DND-41 (cell line): ENCODE measurements around the gene CD1D.

ENCODE experiments used
- ATAC-seq: fragments of 200-7000 bp; cut with Tn5 transposase; 3 replicates; pipeline ENCODE4 v1.9.1; 2021; ENCODE audit warnings: low read depth; ENCODE audit not compliant: insufficient read depth
- DNase-seq: peaks from one replicate; pipeline ENCODE4 v3.0.0-alpha.2; 2020
- H2AFZ ChIP-seq: 2 replicates; pipeline ENCODE4 v1.6.0; 2012; ENCODE audit warnings: low read depth, low read length
- H3K27ac ChIP-seq: 2 replicates; pipeline ENCODE4 v1.5.1; 2012; ENCODE audit warnings: low read length, inconsistent platforms
- H3K27me3 ChIP-seq: fragments of 200-600 bp; sonication (generic); 2 replicates; pipeline ENCODE4 v1.6.0; 2012; ENCODE audit warnings: low read length, mild to moderate bottlenecking, inconsistent platforms; ENCODE audit not compliant: insufficient read depth, poor library complexity
- H3K36me3 ChIP-seq: 2 replicates; pipeline ENCODE4 v1.5.1; 2012; ENCODE audit warnings: low read length, inconsistent platforms; ENCODE audit not compliant: insufficient read depth
- H3K4me1 ChIP-seq: 2 replicates; pipeline ENCODE4 v1.5.1; 2012; ENCODE audit warnings: mild to moderate bottlenecking, low read length; ENCODE audit not compliant: insufficient read depth
- H3K4me2 ChIP-seq: 2 replicates; pipeline ENCODE4 v1.6.0; 2012; ENCODE audit warnings: mild to moderate bottlenecking, moderate library complexity, low read length, inconsistent platforms; ENCODE audit not compliant: insufficient read depth
- H3K4me3 ChIP-seq, 2 experiments: fragments of 200-600 bp in 1 of 2; shearing (Covaris generic) in 1 of 2; 2 replicates each; pipeline ENCODE4 v1.5.1; 2012 to 2016; ENCODE audit warnings: inconsistent platforms in 2 of 2, low read length in 2 of 2, mild to moderate bottlenecking in 2 of 2, low read depth in 1 of 2, moderate library complexity in 1 of 2
- H3K79me2 ChIP-seq: 2 replicates; pipeline ENCODE4 v1.6.0; 2012; ENCODE audit warnings: low read length, inconsistent platforms; ENCODE audit not compliant: insufficient read depth
- H3K9ac ChIP-seq: 2 replicates; pipeline ENCODE4 v1.6.0; 2012; ENCODE audit warnings: low read depth, mild to moderate bottlenecking, inconsistent platforms, low read length, moderate library complexity
- H3K9me3 ChIP-seq: 2 replicates; pipeline ENCODE4 v1.5.1; 2012; ENCODE audit warnings: low read length, moderate library complexity, mild to moderate bottlenecking, inconsistent platforms; ENCODE audit not compliant: insufficient read depth, severe bottlenecking
- H4K20me1 ChIP-seq: 2 replicates; pipeline ENCODE4 v1.6.0; 2012; ENCODE audit warnings: low read length; ENCODE audit not compliant: insufficient read depth
- CTCF ChIP-seq: IDR thresholded peaks from 2 replicates; pipeline ENCODE4 v1.5.1; 2012; ENCODE audit warnings: borderline replicate concordance, low read length, moderate library complexity, mild to moderate bottlenecking; ENCODE audit not compliant: poor library complexity, severe bottlenecking; ENCODE audit errors: extremely low read depth
- EZH2 ChIP-seq: IDR thresholded peaks from 3 replicates; pipeline ENCODE4 v1.6.1; 2012; ENCODE audit warnings: borderline replicate concordance, low read depth, mild to moderate bottlenecking, moderate library complexity, low read length, inconsistent platforms; ENCODE audit not compliant: severe bottlenecking

The CD1D gene

GRCh38 chr1:158145173-158145719, 35.4 kb upstream of the CD1D start:
- no peaks in the 10 kb centered on the region for H3K36me3 ChIP-seq
- ATAC-seq (no peak), DNase-seq (no peak)
- no peak overlapping the region for H3K4me3 ChIP-seq
- H3K79me2 ChIP-seq, result no peaks in the 10 kb centered on the region
- H3K27ac ChIP-seq, result no peak overlapping the region
- TF ChIP-seq EZH2, result no peak
- TF ChIP-seq CTCF, result no peak
- H2AFZ ChIP-seq, result no peak overlapping the region
- H3K4me1 ChIP-seq, result no peaks in the 10 kb centered on the region
- no peaks in the 10 kb centered on the region for H3K27me3 ChIP-seq
- no peaks in the 10 kb centered on the region for H4K20me1 ChIP-seq
- H3K9ac ChIP-seq, result no peak overlapping the region
- H3K9me3 ChIP-seq, result no peaks in the 10 kb centered on the region
- no peak overlapping the region for H3K4me2 ChIP-seq

DNA sequence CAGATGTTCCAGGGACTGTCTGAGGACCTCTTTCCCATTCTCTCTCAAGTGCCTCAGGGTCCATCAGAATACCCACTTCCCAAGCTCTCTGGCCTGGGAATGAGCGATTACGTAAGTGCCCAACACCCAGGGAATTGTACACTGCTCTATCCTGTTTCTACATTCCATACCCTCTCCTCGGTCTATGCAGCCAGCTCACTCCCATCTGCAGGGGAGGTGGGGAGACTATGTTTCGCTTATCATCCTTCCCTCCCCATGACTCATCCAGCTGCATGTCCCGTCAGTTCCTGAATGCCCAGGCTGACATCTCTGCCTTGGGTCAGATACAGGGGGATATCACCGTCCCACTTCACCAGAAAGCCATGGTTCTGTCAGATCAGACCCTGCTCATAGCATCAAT, 34.5 kb upstream of the CD1D start:
- no peak for DNase-seq
- TF ChIP-seq CTCF (no peak), EZH2 (no peak)
- Histone ChIP-seq H3K4me1 (no peaks in the 10 kb centered on the region), H3K79me2 (no peaks in the 10 kb centered on the region), H3K9ac (no peak overlapping the region), H3K4me2 (no peak overlapping the region), H3K27me3 (no peaks in the 10 kb centered on the region), H2AFZ (no peak overlapping the region), H3K4me3 (no peak overlapping the region), H4K20me1 (no peaks in the 10 kb centered on the region), H3K9me3 (no peaks in the 10 kb centered on the region), H3K27ac (no peak overlapping the region), H3K36me3 (no peaks in the 10 kb centered on the region)
- no peak for ATAC-seq

DNA sequence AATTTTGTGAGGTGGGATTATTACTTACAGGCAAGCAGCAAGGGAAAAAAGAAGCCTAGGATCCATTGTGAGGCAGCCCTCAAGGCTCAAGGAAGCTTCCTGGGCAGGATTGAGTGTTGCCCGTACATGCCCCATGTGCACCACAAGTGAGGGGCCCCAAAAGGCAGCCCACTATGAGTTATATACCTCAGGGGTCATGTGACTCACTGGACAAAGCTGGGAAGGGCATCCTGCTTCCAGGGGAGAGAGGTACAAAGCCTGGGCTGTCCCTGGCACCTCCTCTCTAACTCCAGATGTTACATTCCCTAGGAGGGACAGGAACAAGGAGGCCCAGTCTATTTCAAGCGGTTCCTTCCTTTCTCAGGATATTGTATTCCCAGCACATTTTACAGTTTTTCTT, 34.0 kb upstream of the CD1D start:
- H3K27me3 ChIP-seq, result no peaks in the 10 kb centered on the region
- no peaks in the 10 kb centered on the region for H4K20me1 ChIP-seq
- no peak overlapping the region for H3K27ac ChIP-seq
- H3K4me3 ChIP-seq, result no peak overlapping the region
- H3K36me3 ChIP-seq, result no peaks in the 10 kb centered on the region
- ATAC-seq, result no peak
- TF ChIP-seq EZH2 (no peak), CTCF (no peak)
- H2AFZ ChIP-seq, result no peak overlapping the region
- H3K9ac ChIP-seq, result no peak overlapping the region
- no peaks in the 10 kb centered on the region for H3K4me1 ChIP-seq
- H3K79me2 ChIP-seq, result no peaks in the 10 kb centered on the region
- no peak for DNase-seq
- no peak overlapping the region for H3K4me2 ChIP-seq
- no peaks in the 10 kb centered on the region for H3K9me3 ChIP-seq

- Histone ChIP-seq H3K4me1 (no peaks in the 10 kb centered on the region), H3K36me3 (no peaks in the 10 kb centered on the region), H3K4me3 (no peak overlapping the region), H2AFZ (0 out of 2 replicates have a peak overlapping the region, but pooled peaks have one; percentile 18), H3K4me2 (no peak overlapping the region), H3K27me3 (no peaks in the 10 kb centered on the region), H3K27ac (no peak overlapping the region), H3K9me3 (no peaks in the 10 kb centered on the region), H4K20me1 (no peaks in the 10 kb centered on the region), H3K9ac (no peak overlapping the region), H3K79me2 (no peaks in the 10 kb centered on the region)
- DNase-seq (no peak), ATAC-seq (no peak)
- TF ChIP-seq CTCF (no peak), EZH2 (no peak)
Observed at GRCh38 chr1:158147401-158147800, 33.3 kb upstream of the CD1D start.
